Measurements from ENCODE around the gene TRAPPC2L.

Gene TRAPPC2L

GRCh38 chr16:88894681-88895300 is 37.9 kb downstream of the TRAPPC2L start:
- H3K4me3 ChIP-seq (replicated peaks; ENCODE audit: insufficient read depth, low read length) = no peak overlapping the region
- no peaks in the 10 kb centered on the region for H3K27me3 ChIP-seq (ENCODE audit: insufficient read depth, poor library complexity, severe bottlenecking)
- TF ChIP-seq SPI1 (IDR thresholded peaks at IDR 0.05; ENCODE audit: borderline replicate concordance, low read depth) = no peak
- TF ChIP-seq, protein P1, sequence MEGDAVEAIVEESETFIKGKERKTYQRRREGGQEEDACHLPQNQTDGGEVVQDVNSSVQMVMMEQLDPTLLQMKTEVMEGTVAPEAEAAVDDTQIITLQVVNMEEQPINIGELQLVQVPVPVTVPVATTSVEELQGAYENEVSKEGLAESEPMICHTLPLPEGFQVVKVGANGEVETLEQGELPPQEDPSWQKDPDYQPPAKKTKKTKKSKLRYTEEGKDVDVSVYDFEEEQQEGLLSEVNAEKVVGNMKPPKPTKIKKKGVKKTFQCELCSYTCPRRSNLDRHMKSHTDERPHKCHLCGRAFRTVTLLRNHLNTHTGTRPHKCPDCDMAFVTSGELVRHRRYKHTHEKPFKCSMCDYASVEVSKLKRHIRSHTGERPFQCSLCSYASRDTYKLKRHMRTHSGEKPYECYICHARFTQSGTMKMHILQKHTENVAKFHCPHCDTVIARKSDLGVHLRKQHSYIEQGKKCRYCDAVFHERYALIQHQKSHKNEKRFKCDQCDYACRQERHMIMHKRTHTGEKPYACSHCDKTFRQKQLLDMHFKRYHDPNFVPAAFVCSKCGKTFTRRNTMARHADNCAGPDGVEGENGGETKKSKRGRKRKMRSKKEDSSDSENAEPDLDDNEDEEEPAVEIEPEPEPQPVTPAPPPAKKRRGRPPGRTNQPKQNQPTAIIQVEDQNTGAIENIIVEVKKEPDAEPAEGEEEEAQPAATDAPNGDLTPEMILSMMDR (IDR thresholded peaks at IDR 0.05; ENCODE audit: insufficient read depth, low read length) = no peak
- TF ChIP-seq POLR2AphosphoS5 (IDR thresholded peaks at IDR 0.05; ENCODE audit: low read depth) = no peak
- TF ChIP-seq GABPA (IDR thresholded peaks at IDR 0.05; ENCODE audit: low read depth) = no peak
- TF ChIP-seq REST (IDR thresholded peaks at IDR 0.05; ENCODE audit: insufficient replicate concordance, low read depth) = no peak
- no peak for DNase-seq (ENCODE audit: low read depth in 1 of 2, low spot score in 1 of 2)
- no peak overlapping the region for H3K27ac ChIP-seq (replicated peaks)

DNA sequence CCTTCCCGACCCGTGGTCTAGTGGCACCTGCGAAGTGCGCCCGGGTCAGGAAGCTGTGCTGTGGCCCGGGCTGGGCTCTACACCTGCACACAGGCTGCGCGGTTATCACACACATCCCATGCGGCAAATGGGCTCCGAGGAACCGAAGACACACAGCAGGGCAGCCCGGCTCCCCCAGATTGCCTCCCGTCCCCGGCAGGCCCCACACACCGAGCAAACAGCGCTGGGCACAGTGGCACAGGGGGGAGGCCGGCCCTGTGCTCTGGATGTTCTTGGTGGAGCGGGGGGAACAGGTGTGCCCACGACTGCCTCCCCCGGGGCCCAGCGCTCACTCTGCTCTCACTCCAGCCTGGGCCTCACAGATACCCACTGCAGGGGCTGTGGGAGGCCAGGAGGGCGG is 38.4 kb downstream of the TRAPPC2L start:
- Histone ChIP-seq H3K27me3 (ENCODE audit: insufficient read depth, poor library complexity, severe bottlenecking) (no peaks in the 10 kb centered on the region), H3K4me3 (replicated peaks; ENCODE audit: insufficient read depth, low read length) (no peak overlapping the region), H3K27ac (replicated peaks) (no peak overlapping the region)
- TF ChIP-seq GABPA (IDR thresholded peaks at IDR 0.05; ENCODE audit: low read depth) = no peak
- no peak for TF ChIP-seq POLR2AphosphoS5 (IDR thresholded peaks at IDR 0.05; ENCODE audit: low read depth)
- DNase-seq (ENCODE audit: low read depth in 1 of 2, low spot score in 1 of 2) = no peak

DNA sequence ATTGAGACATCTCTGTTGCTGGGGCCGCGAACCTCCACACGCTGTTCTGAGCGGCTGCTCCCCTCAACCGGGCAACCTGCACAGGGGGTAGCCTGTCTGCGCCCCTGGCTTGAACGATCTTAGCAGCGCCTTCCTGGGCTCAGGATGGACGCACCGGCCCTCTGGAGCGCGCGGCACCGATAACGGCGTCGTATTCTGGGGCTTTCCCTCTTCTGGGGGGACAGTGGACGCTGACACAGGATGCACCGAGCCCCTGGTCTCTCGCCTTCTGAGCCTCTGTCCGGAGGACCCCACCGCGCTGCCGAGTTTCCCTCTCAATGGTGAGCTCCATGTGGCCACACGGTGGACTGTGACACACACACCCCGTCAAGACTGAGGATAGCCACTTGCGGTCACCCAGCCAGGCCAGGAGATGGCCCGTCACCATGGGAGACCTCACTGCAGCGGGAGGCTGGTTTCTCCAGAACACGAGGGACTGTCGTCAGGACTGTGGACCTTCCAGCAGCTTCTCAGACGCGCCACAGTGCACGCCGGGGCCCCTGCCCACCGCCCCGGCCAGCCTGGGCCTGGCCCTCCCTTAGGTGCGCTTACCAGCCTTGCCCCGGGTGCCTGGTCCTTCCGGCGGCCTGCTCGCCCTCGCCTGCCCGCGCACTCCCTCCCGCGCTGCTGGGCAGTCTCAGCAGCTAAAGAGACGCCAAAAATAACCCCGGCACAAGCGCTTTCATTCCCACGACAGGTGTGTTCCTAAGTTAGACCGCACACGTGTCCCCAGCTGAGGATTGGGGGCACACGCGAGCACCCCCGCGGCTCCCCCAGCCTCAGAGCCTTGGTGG is 39.5 kb downstream of the TRAPPC2L start:
- DNase-seq (ENCODE audit: low read depth in 1 of 2, low spot score in 1 of 2) = no peak
- H3K27me3 ChIP-seq (ENCODE audit: insufficient read depth, poor library complexity, severe bottlenecking) = no peaks in the 10 kb centered on the region
- H3K4me3 ChIP-seq (replicated peaks; ENCODE audit: insufficient read depth, low read length) = no peak overlapping the region
- H3K27ac ChIP-seq (replicated peaks) = no peak overlapping the region
- no peak for TF ChIP-seq GABPA (IDR thresholded peaks at IDR 0.05; ENCODE audit: low read depth)
- TF ChIP-seq, protein P1 (IDR thresholded peaks at IDR 0.05; ENCODE audit: insufficient read depth, low read length) = no peak
- no peak for TF ChIP-seq REST (IDR thresholded peaks at IDR 0.05; ENCODE audit: insufficient replicate concordance, low read depth)
- TF ChIP-seq SPI1 (IDR thresholded peaks at IDR 0.05; ENCODE audit: borderline replicate concordance, low read depth) = no peak
- TF ChIP-seq POLR2AphosphoS5 (IDR thresholded peaks at IDR 0.05; ENCODE audit: low read depth) = no peak

DNA sequence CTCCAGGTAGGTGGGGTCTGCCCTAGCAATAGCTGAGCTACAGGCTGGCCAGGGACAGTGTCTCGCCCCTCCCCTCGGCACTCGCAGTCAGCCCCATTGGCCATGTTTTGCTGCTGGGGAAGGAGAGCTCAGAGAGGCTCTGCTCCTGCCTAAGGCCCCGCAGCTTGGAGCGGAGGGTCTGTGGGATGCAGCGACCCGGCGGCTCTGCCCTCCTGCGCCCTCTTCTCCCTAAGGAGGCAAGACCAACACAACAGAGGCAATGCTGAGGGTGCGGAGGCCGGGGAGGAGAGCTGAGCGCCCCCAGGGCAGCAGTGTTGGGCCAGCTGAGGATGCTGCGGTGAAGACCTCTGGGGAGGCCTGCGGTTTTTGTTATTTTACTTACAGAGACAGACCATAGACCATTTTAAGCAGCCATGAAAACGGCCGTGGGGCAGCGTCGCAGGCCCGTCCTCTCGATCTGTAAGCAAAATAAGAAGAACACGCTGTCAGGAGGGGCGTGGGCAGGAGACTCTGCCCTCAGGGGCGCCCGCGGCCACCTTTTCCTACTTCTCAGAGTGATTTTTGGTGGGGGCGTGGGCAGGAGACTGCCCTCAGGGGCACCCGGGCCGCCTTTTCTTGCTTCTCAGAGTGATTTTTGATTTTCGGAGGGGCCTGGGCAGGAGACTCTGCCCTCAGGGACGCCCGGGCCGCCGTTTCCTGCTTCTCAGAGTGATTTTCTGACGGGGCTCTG is 40.9 kb downstream of the TRAPPC2L start:
- no peaks in the 10 kb centered on the region for H3K27me3 ChIP-seq (ENCODE audit: insufficient read depth, poor library complexity, severe bottlenecking)
- no peak overlapping the region for H3K27ac ChIP-seq (replicated peaks)
- no peak for TF ChIP-seq SPI1 (IDR thresholded peaks at IDR 0.05; ENCODE audit: borderline replicate concordance, low read depth)
- TF ChIP-seq POLR2AphosphoS5 (IDR thresholded peaks at IDR 0.05; ENCODE audit: low read depth) = no peak
- TF ChIP-seq REST (IDR thresholded peaks at IDR 0.05; ENCODE audit: insufficient replicate concordance, low read depth) = no peak
- TF ChIP-seq, protein P1 (IDR thresholded peaks at IDR 0.05; ENCODE audit: insufficient read depth, low read length) = no peak
- TF ChIP-seq GABPA (IDR thresholded peaks at IDR 0.05; ENCODE audit: low read depth) = no peak
- H3K4me3 ChIP-seq (replicated peaks; ENCODE audit: insufficient read depth, low read length) = no peak overlapping the region
- no peak for DNase-seq (ENCODE audit: low read depth in 1 of 2, low spot score in 1 of 2)

All from HL-60 (cell line).